Right forelimb (tissue), 1 donor: ENCODE results near the gene SEC11C.
A peak's percentile ranks its signal among the peaks of the same experiment; 100 is the strongest.

Source experiments
- DNase-seq: peaks from one replicate; pipeline ENCODE4 v3.0.0-alpha.2; 2018

The SEC11C gene

GRCh38 chr18:59145055-59145454 is 5.4 kb downstream of the SEC11C start:
- DNase-seq: no peak

DNA sequence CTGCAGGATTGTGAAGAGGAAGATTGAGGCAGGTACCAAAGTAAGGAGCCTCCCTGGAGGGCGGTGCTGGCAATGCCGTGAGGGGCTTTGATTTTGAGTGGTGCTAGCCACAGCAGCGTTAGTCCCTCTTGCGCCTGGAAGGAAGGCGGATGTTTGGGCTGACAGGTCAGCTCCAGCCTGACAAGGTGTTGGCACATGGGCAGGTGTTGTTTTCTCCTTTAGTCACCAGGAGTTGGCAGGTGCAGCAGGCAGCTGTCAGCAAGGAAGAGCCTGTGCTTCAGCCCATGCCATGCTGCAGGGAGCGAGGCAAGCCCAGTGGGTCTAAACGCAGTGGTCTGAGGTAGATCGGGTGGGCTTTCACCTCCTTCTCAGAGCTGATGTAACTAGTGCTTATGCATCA is 8.5 kb downstream of the SEC11C start:
- no peak for DNase-seq

GRCh38 chr18:59149007-59149406 is 9.3 kb downstream of the SEC11C start:
- no peak for DNase-seq

- no peak for DNase-seq
Observed at GRCh38 chr18:59149416-59149815, 9.7 kb downstream of the SEC11C start.

GRCh38 chr18:59150236-59150635 is 10.6 kb downstream of the SEC11C start:
- DNase-seq: no peak

DNA sequence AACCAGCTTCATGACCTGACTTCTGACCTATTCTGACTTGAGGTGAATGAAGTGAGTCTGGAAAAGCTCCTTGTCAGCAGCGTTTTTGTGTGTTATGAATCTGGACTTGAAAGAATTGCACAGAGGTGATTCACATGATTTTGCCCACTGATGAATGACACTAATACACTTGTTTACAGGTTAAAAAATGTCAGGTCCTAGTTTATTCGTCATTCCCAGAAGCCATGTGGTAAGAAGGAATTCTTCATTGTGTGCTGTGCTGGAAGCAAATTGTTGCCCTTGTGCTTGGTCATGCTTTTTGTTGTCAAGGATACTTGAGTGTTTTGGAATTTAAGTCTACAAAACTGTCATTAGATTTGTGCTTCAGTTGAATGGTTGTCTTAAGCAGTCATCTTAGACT is 15.5 kb downstream of the SEC11C start:
- DNase-seq: no peak

DNA sequence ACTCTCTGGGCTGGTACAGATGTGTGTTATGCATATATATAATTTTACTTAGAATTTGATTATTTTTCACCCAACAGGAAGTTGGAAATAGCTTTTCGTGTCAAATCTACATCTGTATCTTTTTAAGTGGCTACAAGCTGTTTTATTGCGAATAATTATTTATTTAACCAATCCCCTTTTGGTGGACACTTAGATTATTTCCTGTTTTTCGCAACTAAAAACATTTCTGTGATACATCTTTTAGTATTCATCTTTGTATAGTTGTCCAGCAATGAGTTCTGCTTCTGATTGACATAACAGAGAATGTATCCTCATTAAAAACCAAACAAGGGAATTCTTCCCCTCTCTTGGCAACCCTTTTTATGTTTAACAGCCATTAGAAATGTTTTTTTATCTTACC is 16.6 kb downstream of the SEC11C start:
- no peak for DNase-seq

- no peak for DNase-seq
Observed at GRCh38 chr18:59159265-59159664, 19.6 kb downstream of the SEC11C start.

GRCh38 chr18:59159986-59160385 is 20.3 kb downstream of the SEC11C start:
- DNase-seq: no peak

- DNase-seq: no peak
Observed at GRCh38 chr18:59172664-59173249, 33.1 kb downstream of the SEC11C start.

GRCh38 chr18:59177485-59177884 is 37.8 kb downstream of the SEC11C start:
- no peak for DNase-seq

- peak; percentile 52 for DNase-seq
Observed at GRCh38 chr18:59180150-59180845, 40.6 kb downstream of the SEC11C start.

DNA sequence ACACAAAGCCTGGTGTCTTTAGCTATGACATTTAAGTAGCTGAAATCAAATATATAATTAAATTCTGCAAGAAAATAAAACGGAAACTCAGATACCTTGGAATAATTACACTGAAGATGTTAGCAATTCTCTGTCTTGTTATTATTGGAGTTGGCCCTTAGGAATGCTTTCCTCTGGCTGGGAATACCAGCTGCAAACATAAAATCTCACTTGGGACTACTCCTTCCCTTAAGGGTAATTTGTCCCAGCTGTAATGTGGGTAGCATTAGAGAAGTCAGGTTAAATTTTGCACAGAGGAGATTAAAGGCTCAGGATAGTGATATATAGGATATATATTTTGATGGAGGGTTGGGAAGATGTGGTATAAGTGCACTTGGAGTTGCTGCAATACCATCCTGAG is 43.0 kb downstream of the SEC11C start:
- no peak for DNase-seq

- DNase-seq: no peak
Observed at GRCh38 chr18:59189008-59189407, 49.3 kb downstream of the SEC11C start.

DNA sequence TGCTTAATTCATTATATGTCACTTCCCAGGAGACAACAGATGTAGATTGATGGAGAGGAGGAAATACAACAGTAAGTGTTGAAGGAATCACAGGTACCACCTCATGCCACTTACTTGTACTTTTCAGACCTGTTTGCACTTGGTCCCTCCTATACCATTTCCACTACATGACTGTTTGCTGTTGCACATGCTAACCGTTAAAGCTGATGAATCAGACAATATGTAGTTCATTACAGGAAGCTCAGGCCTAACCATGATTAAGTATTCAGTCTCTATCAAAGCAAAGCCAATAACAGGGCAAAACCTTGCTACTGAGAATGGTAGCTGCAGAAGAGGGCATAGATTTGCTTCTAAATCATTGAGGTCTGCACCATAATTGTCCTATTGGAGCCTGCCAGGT is 50.1 kb downstream of the SEC11C start:
- DNase-seq: no peak

- DNase-seq: no peak
Observed at GRCh38 chr18:59196161-59196725, 56.6 kb downstream of the SEC11C start.

GRCh38 chr18:59197636-59198035 is 58.0 kb downstream of the SEC11C start:
- no peak for DNase-seq

- DNase-seq: no peak
Observed at GRCh38 chr18:59198215-59198614, 58.5 kb downstream of the SEC11C start.

DNA sequence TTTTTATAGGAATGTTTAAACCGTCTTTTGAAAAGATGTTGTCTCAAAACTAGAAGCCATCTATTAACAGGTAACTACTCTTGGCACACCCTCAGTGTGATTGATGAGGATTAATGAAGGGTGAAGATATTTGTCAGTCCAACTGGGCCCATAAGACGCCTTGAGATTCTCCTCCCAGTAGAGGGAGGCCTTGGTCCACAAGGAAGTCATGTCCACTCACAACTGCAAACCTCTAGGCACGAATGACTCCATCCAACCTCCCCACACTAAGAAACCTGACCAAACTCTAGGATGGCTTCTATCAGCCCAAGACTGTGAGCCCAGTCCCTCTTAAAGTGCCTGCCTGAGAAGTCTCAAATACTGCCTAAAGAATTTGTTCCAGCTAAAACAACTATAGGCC is 61.1 kb downstream of the SEC11C start:
- DNase-seq: no peak

DNA sequence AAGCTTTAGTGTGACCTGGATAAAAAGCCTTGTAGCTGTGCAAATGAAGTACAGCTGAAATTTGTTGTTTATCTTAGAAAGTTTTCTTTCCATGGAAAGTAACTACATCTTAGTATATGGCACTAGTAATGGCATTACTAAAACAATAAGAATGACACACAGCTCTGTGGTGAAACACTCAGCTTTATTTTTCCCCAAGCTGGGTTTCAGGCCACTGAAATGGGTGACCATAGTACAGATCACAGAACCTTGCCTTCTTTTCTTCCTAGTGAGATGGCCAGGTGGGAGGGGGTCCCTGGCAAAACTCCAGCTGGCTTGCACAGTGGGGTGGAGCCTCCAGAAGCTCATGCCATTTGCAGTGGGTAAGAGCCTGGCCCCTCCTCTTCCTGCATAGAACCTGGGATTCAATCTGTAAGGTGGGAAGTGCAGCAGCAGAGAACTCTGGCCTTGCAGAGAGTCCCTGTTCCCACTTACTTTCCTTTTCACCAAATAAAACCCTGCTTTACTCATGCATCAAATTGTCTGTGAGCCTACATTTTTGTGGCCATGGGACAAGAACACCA is 62.7 kb downstream of the SEC11C start:
- DNase-seq: no peak

DNA sequence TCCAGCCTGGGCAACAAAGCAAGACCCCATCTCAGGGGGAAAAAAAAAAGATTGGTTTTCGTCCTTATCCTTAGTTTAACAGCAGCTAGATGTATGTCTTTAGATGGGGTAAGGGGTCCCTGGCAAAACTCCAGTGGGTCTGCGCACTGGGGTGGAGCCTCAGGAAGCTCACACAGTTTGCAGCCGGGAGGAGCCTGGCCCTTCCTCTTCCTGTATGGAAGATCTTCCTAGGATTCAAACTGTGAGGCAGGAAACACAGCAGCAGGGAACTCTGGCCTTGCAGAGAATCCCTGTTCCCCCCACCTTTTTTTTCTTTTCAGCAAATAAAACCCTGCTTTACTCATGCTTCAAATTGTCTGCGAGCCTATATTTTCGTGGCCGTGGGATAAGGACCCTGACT is 67.8 kb downstream of the SEC11C start:
- DNase-seq: no peak
